Measurements from ENCODE around the gene PLLP. TPM values are rescaled to one million over a fixed set of nuclear protein-coding genes. Genes with fewer than 3 reads are reported as not detected.
A peak's percentile ranks its signal among the peaks of the same experiment; 100 is the strongest.

PLLP gene
- total RNA-seq, 4 donors from 2014 or later: 15.5 to 38.5 (median 31.5) TPM

DNA sequence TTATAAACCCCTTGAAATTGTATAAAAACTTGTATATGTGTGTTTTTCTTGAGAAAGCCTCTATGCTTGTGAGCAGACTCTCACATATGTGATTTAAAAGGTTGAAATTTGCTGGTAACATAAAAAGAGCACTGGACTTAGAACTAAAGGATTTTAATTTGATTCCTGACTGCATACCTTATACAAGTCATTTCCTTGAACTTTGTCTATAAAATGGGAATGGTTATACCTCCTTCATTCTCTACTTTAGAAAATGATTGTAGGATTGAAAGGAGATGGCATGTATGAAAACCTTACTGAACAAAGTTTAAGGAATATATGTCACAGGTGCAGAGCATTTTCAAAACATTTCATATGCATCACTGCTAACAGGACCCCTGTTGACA lies 49.8 kb downstream of the PLLP start:
- intact Hi-C loops (cut with DNase I): no loop called here
- H3K27ac ChIP-seq: no peak overlapping the region
- DNase-seq: no peak

DNA sequence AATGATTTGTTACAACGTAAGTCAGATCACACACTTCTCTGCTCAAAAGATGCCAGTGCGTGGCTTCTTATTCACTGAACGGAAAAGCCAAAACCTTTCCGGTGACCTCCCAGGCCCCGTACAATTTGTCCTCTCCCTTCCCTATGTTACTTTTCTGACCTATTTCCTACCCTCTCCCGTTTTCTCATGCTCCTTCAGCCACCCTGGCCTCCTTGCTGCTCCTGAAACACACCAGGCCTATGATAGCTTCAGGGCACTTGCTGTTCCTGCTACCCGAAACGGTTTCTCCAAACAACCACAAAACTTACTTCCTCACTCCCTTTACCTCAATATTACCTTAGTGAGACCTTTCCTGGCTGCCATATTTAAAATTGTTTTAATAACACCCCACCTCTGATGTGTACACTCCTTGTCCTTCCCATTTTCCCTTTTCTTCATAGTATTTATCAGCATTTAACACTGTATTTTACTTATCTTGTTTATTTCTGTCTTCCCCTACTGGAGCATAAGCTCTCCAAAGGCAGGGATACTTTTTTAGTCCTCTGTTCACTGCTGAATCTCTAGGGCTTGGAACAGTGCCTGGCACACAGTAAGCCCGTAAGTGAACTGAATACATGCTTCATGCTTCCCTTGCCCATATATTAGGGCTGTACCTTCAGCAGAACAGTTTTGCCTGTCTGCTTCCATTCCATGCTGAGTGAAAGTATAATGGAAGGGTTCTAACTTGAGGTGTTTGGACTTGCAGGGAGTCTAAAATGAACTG lies 50.3 kb downstream of the PLLP start:
- Histone ChIP-seq H3K4me1 (peaks cover 0 to 25% (median 0%) of the 10 kb centered on the region in 3 donors), H3K9me3 (no peaks in the 10 kb centered on the region), H3K36me3 (peaks cover 9 to 100% (median 37%) of the 10 kb centered on the region in 3 donors), H3K4me3 (no peak overlapping the region), H3K27me3 (no peaks in the 10 kb centered on the region), H3K27ac (no peak overlapping the region)
- TF ChIP-seq POLR2A (IDR thresholded peaks at IDR 0.05): no peak
- TF ChIP-seq, protein P1, sequence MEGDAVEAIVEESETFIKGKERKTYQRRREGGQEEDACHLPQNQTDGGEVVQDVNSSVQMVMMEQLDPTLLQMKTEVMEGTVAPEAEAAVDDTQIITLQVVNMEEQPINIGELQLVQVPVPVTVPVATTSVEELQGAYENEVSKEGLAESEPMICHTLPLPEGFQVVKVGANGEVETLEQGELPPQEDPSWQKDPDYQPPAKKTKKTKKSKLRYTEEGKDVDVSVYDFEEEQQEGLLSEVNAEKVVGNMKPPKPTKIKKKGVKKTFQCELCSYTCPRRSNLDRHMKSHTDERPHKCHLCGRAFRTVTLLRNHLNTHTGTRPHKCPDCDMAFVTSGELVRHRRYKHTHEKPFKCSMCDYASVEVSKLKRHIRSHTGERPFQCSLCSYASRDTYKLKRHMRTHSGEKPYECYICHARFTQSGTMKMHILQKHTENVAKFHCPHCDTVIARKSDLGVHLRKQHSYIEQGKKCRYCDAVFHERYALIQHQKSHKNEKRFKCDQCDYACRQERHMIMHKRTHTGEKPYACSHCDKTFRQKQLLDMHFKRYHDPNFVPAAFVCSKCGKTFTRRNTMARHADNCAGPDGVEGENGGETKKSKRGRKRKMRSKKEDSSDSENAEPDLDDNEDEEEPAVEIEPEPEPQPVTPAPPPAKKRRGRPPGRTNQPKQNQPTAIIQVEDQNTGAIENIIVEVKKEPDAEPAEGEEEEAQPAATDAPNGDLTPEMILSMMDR (IDR thresholded peaks at IDR 0.05): no peak
- 86 to 90% methylated on average over 9 of the region's 9 CpGs for WGBS, 2 donors
- intact Hi-C loops (cut with DNase I): no loop called here
- no peak for DNase-seq

More for the DNA sequence above, 49.8 kb downstream of the PLLP start:
- TF ChIP-seq POLR2A (IDR thresholded peaks at IDR 0.05): no peak
- TF ChIP-seq, protein P1 (IDR thresholded peaks at IDR 0.05): no peak
- H3K36me3 ChIP-seq: peaks cover 9 to 100% (median 37%) of the 10 kb centered on the region in 3 donors
- H3K9me3 ChIP-seq: no peaks in the 10 kb centered on the region
- no peak overlapping the region for H3K4me3 ChIP-seq
- H3K4me1 ChIP-seq: peaks cover 0 to 25% (median 0%) of the 10 kb centered on the region in 3 donors
- H3K27me3 ChIP-seq: no peaks in the 10 kb centered on the region

DNA sequence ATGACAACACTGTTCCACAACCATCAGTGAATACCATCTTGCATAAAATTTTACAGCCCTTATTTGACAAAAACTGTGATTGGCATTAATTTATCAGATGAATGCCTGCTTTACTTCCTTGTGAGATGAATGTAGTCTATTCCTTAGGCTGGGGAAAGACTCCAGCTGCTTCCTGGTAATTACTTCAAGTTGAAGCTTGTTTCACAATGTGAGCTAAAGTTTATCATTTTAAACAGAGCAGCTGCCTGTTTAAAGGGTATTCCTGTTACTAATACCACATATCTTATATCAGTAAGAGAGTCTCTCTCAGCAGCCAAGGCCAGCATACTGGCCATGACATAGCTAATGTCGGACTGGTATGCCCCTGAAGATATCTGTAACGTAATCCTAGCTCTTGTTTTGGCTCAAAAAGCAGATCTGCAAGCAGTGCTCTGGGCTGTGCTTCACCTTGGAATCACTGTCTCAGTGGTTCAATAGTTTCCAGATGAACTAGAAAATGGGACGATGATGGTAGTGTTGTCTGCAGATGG lies 52.6 kb downstream of the PLLP start:
- H3K27ac ChIP-seq: peak overlapping the region in 2 of 4 donors; percentile 1 to 6
- 48 to 65% methylated on average over 3 of the region's 3 CpGs for WGBS, 2 donors
- H3K9me3 ChIP-seq: no peaks in the 10 kb centered on the region
- H3K4me1 ChIP-seq: peaks cover 0 to 25% (median 0%) of the 10 kb centered on the region in 3 donors
- TF ChIP-seq, protein P1 (IDR thresholded peaks at IDR 0.05): no peak
- TF ChIP-seq POLR2A (IDR thresholded peaks at IDR 0.05): no peak
- H3K4me3 ChIP-seq: no peak overlapping the region
- intact Hi-C loops (cut with DNase I): no loop called here
- H3K36me3 ChIP-seq: peaks cover 9 to 100% (median 51%) of the 10 kb centered on the region in 3 donors
- no peaks in the 10 kb centered on the region for H3K27me3 ChIP-seq
- no peak for DNase-seq

DNA sequence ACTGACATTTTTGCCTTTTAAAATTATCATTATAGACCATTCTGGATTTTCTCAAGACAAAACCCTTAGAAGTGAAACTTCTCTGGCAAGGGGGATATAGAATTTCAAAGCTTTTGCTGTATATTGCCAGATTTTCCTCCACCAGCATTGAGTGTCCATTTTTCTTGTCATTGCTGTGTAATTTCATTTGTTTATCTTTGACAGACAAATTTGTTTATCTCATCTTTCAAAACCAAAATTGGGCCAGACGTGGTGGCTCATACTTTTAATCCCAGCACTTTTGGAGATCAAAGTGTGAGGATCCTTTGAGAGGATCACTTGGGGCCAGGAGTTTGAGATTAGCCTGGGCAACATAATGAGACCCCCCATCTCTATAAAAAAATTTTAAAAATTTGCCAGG lies 55.4 kb downstream of the PLLP start:
- DNase-seq: no peak

More for the DNA sequence above, 55.4 kb downstream of the PLLP start:
- Histone ChIP-seq H3K9me3 (no peaks in the 10 kb centered on the region), H3K4me3 (no peak overlapping the region), H3K4me1 (peaks cover 0 to 12% (median 0%) of the 10 kb centered on the region in 3 donors), H3K36me3 (peaks cover 17 to 100% (median 54%) of the 10 kb centered on the region in 3 donors), H3K27ac (no peak overlapping the region), H3K27me3 (no peaks in the 10 kb centered on the region)
- intact Hi-C loops (cut with DNase I): no loop called here
- TF ChIP-seq, protein P1 (IDR thresholded peaks at IDR 0.05): no peak
- no peak for TF ChIP-seq POLR2A (IDR thresholded peaks at IDR 0.05)
- 54 to 76% methylated on average over 1 of the region's 1 CpG for WGBS, 2 donors

Data from esophagus squamous epithelium (tissue), 5 donors.